GM23338 (cell line): Measurements from ENCODE around the gene RADIL. TPM values are rescaled to one million over a fixed set of nuclear protein-coding genes. Genes with fewer than 3 reads are reported as not detected.

Experiments used
- ATAC-seq: fragments of 200-7000 bp; cut with Tn5 transposase; 3 replicates; pipeline ENCODE4 v1.9.1; 2020
- DNase-seq: peaks from one replicate; pipeline ENCODE4 v3.0.0-alpha.2; 2015; ENCODE audit warnings: low spot score
- H2AFZ ChIP-seq: fragments of 200-600 bp; sonication (generic); 2 replicates; pipeline ENCODE4 v1.8.0; 2016; ENCODE audit warnings: antibody characterized with exemption, mild to moderate bottlenecking, moderate library complexity
- H3F3A ChIP-seq: fragments of 200-600 bp; sonication (generic); replicated peaks from 2 replicates; pipeline ENCODE4 v1.8.0; 2017; ENCODE audit warnings: antibody characterized with exemption, mixed run types, low read depth
- H3K27ac ChIP-seq: fragments of 200-600 bp; sonication (generic); 2 replicates; pipeline ENCODE4 v1.6.1; 2016; ENCODE audit warnings: low read depth
- H3K27me3 ChIP-seq: fragments of 200-600 bp; sonication (generic); 2 replicates; pipeline ENCODE4 v1.8.0; 2016; ENCODE audit warnings: mild to moderate bottlenecking, mixed run types, moderate library complexity; ENCODE audit not compliant: insufficient read depth
- H3K36me3 ChIP-seq: fragments of 200-600 bp; sonication (generic); 2 replicates; pipeline ENCODE4 v1.8.0; 2016; ENCODE audit warnings: mild to moderate bottlenecking; ENCODE audit not compliant: insufficient read depth
- H3K4me1 ChIP-seq: fragments of 200-600 bp; sonication (generic); 2 replicates; pipeline ENCODE4 v1.8.0; 2016; ENCODE audit warnings: mild to moderate bottlenecking, moderate library complexity; ENCODE audit not compliant: insufficient read depth
- H3K4me2 ChIP-seq: fragments of 200-600 bp; sonication (generic); 2 replicates; pipeline ENCODE4 v1.7.1; 2017; ENCODE audit warnings: mixed run types
- H3K4me3 ChIP-seq: fragments of 200-600 bp; sonication (generic); 2 replicates; pipeline ENCODE4 v1.6.1; 2016; ENCODE audit warnings: mixed run types
- H3K79me2 ChIP-seq: fragments of 200-600 bp; sonication (generic); replicated peaks from 2 replicates; pipeline ENCODE4 v1.8.0; 2017; ENCODE audit warnings: mild to moderate bottlenecking; ENCODE audit not compliant: insufficient read depth
- H3K9me2 ChIP-seq: fragments of 200-600 bp; sonication (generic); 2 replicates; pipeline ENCODE4 v1.8.0; 2017; ENCODE audit not compliant: insufficient read depth
- H4K20me1 ChIP-seq: fragments of 200-600 bp; sonication (generic); replicated peaks from 2 replicates; pipeline ENCODE4 v1.8.0; 2017; ENCODE audit warnings: mild to moderate bottlenecking; ENCODE audit not compliant: insufficient read depth
- H3K27ac Mint-ChIP-seq: 2 replicates; pipeline ENCODE4 v1.8.0; 2020; ENCODE audit warnings: inconsistent platforms, mild to moderate bottlenecking, moderate library complexity, mixed read lengths
- H3K27me3 Mint-ChIP-seq: 3 replicates; pipeline ENCODE4 v1.8.0; 2022; ENCODE audit warnings: low read depth, mild to moderate bottlenecking, moderate library complexity, mixed read lengths, inconsistent platforms; ENCODE audit not compliant: insufficient read depth, poor library complexity
- H3K36me3 Mint-ChIP-seq: 3 replicates; pipeline ENCODE4 v1.8.0; 2021; ENCODE audit warnings: low read depth, mild to moderate bottlenecking, inconsistent platforms, moderate library complexity, mixed read lengths
- H3K4me1 Mint-ChIP-seq: 3 replicates; pipeline ENCODE4 v1.8.0; 2020; ENCODE audit warnings: mild to moderate bottlenecking, inconsistent platforms, mixed read lengths
- H3K4me3 Mint-ChIP-seq: 3 replicates; pipeline ENCODE4 v1.8.0; 2021; ENCODE audit warnings: moderate library complexity, mild to moderate bottlenecking, inconsistent platforms, mixed read lengths
- H3K9me3 Mint-ChIP-seq: 3 replicates; pipeline ENCODE4 v1.8.0; 2020; ENCODE audit warnings: moderate library complexity, mild to moderate bottlenecking, inconsistent platforms, mixed read lengths
- CREB1 ChIP-seq: fragments of 250-450 bp; sonication (Bioruptor Pico); IDR thresholded peaks from 2 replicates; pipeline ENCODE4 v1.5.0; 2020; ENCODE audit warnings: low read depth, mild to moderate bottlenecking, moderate library complexity
- CTCF ChIP-seq, 2 experiments: fragments of 200-600 bp in 1 of 2; sonication (generic) in 1 of 2; conservative IDR thresholded peaks; 2 replicates each; pipeline versions ENCODE4 v1.5.1 to v1.6.1; 2016 to 2017; ENCODE audit warnings: antibody characterized with exemption in 2 of 2, low read depth in 2 of 2, mild to moderate bottlenecking in 2 of 2, moderate library complexity in 1 of 2
- EZH2 ChIP-seq: fragments of 200-600 bp; sonication (generic); IDR thresholded peaks from one replicate; pipeline ENCODE4 v1.8.0; 2017; ENCODE audit warnings: antibody characterized with exemption, mild to moderate bottlenecking, low read depth; ENCODE audit not compliant: unreplicated experiment
- EZH2phosphoT487 ChIP-seq: fragments of 200-600 bp; sonication (generic); IDR thresholded peaks from one replicate; pipeline ENCODE4 v1.8.1; 2018; ENCODE audit warnings: antibody characterized with exemption; ENCODE audit not compliant: unreplicated experiment
- JUNB ChIP-seq: IDR thresholded peaks from one replicate; pipeline ENCODE4 v1.6.1; 2016; ENCODE audit warnings: antibody characterized with exemption; ENCODE audit not compliant: unreplicated experiment
- NANOG ChIP-seq: IDR thresholded peaks from 2 replicates; pipeline ENCODE4 v1.6.1; 2016; ENCODE audit warnings: antibody characterized with exemption, borderline replicate concordance
- POLR2AphosphoS5 ChIP-seq: IDR thresholded peaks from 2 replicates; pipeline ENCODE4 v1.6.1; 2016; ENCODE audit warnings: antibody characterized with exemption, low read depth
- STAT1 ChIP-seq: IDR thresholded peaks from one replicate; pipeline ENCODE4 v1.6.1; 2016; ENCODE audit warnings: antibody characterized with exemption; ENCODE audit not compliant: unreplicated experiment
- ZNF114 ChIP-seq: fragments of 250-450 bp; sonication (Bioruptor Pico); IDR thresholded peaks from 2 replicates; pipeline ENCODE4 v1.5.0; 2020; ENCODE audit warnings: mild to moderate bottlenecking, moderate library complexity
- ZNF331 ChIP-seq: fragments of 250-450 bp; sonication (Bioruptor Pico); IDR thresholded peaks from 2 replicates; pipeline ENCODE4 v1.5.0; 2020; ENCODE audit warnings: low read depth, mild to moderate bottlenecking, moderate library complexity
- ZNF462 ChIP-seq: fragments of 250-450 bp; sonication (Bioruptor Pico); IDR thresholded peaks from 2 replicates; pipeline ENCODE4 v1.5.0; 2020; ENCODE audit warnings: mild to moderate bottlenecking, moderate library complexity
- polyA plus RNA-seq: library from polyadenylated mRNA; unstranded; fragments of >200 nt; fragmentation: Nextera tagmentation; extraction: Ambion mirVana; gene quantifications from 2 replicates; pipeline ENCODE4 v1.2.1, GENCODE V29; 2016
- total RNA-seq: library from RNA; depleted of rRNA; stranded (reverse); fragments of >200 nt; shearing (Covaris generic); gene quantifications from 2 replicates; pipeline ENCODE4 v1.2.3, GENCODE V29; 2014
- TF ChIP-seq, protein P1 (sequence below): IDR thresholded peaks from 2 replicates; pipeline ENCODE4 v1.6.1; 2016; ENCODE audit warnings: antibody characterized with exemption
- TF ChIP-seq, protein P2 (sequence below): IDR thresholded peaks from one replicate; pipeline ENCODE4 v1.6.1; 2018; ENCODE audit warnings: antibody characterized with exemption; ENCODE audit not compliant: unreplicated experiment

RADIL gene
- total and polyA plus RNA-seq, 2 experiments from 2014 or later, result 4.3 to 9.8 TPM

- Mint-ChIP-seq H3K27ac (no peak overlapping the region), H3K36me3 (peaks cover 11% of the 10 kb centered on the region), H3K4me1 (no peaks in the 10 kb centered on the region), H3K4me3 (no peak overlapping the region), H3K27me3 (no peaks in the 10 kb centered on the region), H3K9me3 (no peaks in the 10 kb centered on the region; the same call in 2 of the 3 replicates)
- H3K79me2 ChIP-seq, result no peaks in the 10 kb centered on the region
- no peak for DNase-seq
- no peaks in the 10 kb centered on the region for H3K9me2 ChIP-seq
- H3K4me1 ChIP-seq, result no peaks in the 10 kb centered on the region
- no peak for TF ChIP-seq EZH2
- no peak for TF ChIP-seq EZH2phosphoT487
- TF ChIP-seq, protein P1, sequence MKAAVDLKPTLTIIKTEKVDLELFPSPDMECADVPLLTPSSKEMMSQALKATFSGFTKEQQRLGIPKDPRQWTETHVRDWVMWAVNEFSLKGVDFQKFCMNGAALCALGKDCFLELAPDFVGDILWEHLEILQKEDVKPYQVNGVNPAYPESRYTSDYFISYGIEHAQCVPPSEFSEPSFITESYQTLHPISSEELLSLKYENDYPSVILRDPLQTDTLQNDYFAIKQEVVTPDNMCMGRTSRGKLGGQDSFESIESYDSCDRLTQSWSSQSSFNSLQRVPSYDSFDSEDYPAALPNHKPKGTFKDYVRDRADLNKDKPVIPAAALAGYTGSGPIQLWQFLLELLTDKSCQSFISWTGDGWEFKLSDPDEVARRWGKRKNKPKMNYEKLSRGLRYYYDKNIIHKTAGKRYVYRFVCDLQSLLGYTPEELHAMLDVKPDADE, result no peak
- no peak for TF ChIP-seq CREB1
- TF ChIP-seq, protein P2, sequence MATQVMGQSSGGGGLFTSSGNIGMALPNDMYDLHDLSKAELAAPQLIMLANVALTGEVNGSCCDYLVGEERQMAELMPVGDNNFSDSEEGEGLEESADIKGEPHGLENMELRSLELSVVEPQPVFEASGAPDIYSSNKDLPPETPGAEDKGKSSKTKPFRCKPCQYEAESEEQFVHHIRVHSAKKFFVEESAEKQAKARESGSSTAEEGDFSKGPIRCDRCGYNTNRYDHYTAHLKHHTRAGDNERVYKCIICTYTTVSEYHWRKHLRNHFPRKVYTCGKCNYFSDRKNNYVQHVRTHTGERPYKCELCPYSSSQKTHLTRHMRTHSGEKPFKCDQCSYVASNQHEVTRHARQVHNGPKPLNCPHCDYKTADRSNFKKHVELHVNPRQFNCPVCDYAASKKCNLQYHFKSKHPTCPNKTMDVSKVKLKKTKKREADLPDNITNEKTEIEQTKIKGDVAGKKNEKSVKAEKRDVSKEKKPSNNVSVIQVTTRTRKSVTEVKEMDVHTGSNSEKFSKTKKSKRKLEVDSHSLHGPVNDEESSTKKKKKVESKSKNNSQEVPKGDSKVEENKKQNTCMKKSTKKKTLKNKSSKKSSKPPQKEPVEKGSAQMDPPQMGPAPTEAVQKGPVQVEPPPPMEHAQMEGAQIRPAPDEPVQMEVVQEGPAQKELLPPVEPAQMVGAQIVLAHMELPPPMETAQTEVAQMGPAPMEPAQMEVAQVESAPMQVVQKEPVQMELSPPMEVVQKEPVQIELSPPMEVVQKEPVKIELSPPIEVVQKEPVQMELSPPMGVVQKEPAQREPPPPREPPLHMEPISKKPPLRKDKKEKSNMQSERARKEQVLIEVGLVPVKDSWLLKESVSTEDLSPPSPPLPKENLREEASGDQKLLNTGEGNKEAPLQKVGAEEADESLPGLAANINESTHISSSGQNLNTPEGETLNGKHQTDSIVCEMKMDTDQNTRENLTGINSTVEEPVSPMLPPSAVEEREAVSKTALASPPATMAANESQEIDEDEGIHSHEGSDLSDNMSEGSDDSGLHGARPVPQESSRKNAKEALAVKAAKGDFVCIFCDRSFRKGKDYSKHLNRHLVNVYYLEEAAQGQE, result no peak
- no peak for TF ChIP-seq NANOG
- TF ChIP-seq STAT1, result no peak
- no peak for TF ChIP-seq ZNF462
- no peak for TF ChIP-seq JUNB
- TF ChIP-seq ZNF331 (CRISPR knock-in tag), result no peak
- no peak for TF ChIP-seq ZNF114 (CRISPR knock-in tag)
- no peak for TF ChIP-seq CTCF (conservative IDR thresholded peaks at IDR 0.05; ENCODE audit: low read depth in 2 of 2)
- TF ChIP-seq POLR2AphosphoS5, result no peak
- no peaks in the 10 kb centered on the region for H3K27me3 ChIP-seq
- no peaks in the 10 kb centered on the region; the same call in 1 of the 2 replicates for H4K20me1 ChIP-seq
- no peak overlapping the region for H2AFZ ChIP-seq
- H3K36me3 ChIP-seq, result no peaks in the 10 kb centered on the region; the same call in 1 of the 2 replicates
- no peaks in the 10 kb centered on the region for H3F3A ChIP-seq
- no peak overlapping the region for H3K4me3 ChIP-seq
- H3K4me2 ChIP-seq, result no peak overlapping the region
- H3K27ac ChIP-seq, result no peak overlapping the region
- ATAC-seq, result no peak
Observed at GRCh38 chr7:4760952-4761351, 122.6 kb downstream of the RADIL start.
